HG02938 (cell line): ENCODE data around the gene MRGPRG.
"Not testable (repeated sequence)": the region's sequence is repeated elsewhere in the genome, so short reads cannot be mapped to it uniquely, and the experiment has no call there.

Source experiments
- ATAC-seq: cut with Tn5 transposase; IDR thresholded peaks from one replicate; pipeline ENCODE4 v1.9.1; 2021; ENCODE audit warnings: mild to moderate bottlenecking, moderate library complexity; ENCODE audit not compliant: unreplicated experiment

MRGPRG gene, protein sequence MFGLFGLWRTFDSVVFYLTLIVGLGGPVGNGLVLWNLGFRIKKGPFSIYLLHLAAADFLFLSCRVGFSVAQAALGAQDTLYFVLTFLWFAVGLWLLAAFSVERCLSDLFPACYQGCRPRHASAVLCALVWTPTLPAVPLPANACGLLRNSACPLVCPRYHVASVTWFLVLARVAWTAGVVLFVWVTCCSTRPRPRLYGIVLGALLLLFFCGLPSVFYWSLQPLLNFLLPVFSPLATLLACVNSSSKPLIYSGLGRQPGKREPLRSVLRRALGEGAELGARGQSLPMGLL

GRCh38 chr11:3218483-3219280 is at the start of gene MRGPRG:
TSS of gene MRGPRG (minus strand) at chr11:3218813. CDS start at chr11:3218813, 0 bp downstream.
- no peak for ATAC-seq

GRCh38 chr11:3262548-3262947 is 43.9 kb upstream of the MRGPRG start:
- ATAC-seq: not testable (repeated sequence)

DNA sequence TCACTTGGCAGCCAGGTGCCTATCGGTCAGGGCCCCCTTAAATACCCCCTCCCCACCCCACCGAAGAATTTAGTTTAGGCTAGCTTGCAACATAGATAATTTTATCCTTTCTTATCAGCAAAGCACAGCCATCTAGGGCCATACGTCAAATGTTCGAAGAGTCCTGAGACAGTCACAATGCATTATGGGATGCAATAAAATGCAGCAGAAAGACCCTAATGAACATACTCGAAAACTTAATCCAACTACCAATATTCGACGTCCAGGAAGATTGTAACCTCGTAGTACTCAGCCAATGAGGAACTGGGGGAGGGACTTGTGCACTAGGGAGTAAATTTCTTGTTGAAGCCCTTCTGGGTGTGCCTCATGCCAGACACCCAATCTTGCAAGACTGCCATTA is 43.2 kb upstream of the MRGPRG start:
- ATAC-seq: not testable (repeated sequence)

- not testable (repeated sequence) for ATAC-seq
These were observed 38.9 kb upstream of the MRGPRG start for GRCh38 chr11:3257509-3257908.

GRCh38 chr11:3255241-3255640 is 36.6 kb upstream of the MRGPRG start:
- ATAC-seq: not testable (repeated sequence)

- ATAC-seq: not testable (repeated sequence)
These were observed 36.2 kb upstream of the MRGPRG start for GRCh38 chr11:3254773-3255172.

DNA sequence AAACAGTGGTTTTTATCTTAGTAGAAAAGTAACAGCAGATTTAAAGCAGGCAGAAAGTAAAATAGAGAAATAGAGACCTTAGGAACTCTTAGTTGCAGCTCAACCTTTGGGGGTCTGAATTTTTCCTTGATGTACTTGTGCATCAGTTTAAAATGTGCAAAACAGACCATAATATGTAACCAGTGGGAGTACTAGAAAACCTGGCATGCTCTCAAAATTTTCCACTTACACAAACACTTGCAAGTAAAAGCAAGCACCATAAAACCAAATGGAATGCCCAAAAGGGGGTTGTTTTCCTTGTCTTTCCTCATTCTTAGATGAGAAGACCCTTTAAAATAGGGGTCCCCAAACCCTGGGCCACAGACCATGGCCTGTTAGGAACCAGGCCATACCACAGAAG is 26.5 kb upstream of the MRGPRG start:
- ATAC-seq: no peak

- no peak for ATAC-seq
These were observed 25.3 kb upstream of the MRGPRG start for GRCh38 chr11:3243880-3244279.

DNA sequence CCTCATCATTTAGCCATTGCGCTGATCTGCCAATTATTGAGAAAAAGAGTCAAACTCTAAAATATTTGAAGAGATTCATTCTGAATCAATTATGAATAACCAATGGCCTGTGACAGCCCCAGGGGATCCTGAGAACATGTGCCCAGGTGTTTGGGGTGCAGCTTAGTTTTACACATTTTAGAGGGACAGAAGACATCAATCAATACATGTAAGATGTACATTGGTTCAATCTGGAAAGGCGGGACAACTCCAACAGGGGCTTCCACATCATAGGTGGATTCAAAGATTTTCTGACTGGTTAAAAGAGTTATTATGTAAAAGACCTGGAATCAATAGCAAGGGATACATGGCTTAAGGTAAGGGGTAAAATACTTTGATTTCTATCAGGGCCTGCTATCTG is 18.5 kb upstream of the MRGPRG start:
- no peak for ATAC-seq

GRCh38 chr11:3234846-3235245 is 16.2 kb upstream of the MRGPRG start:
- ATAC-seq: no peak

DNA sequence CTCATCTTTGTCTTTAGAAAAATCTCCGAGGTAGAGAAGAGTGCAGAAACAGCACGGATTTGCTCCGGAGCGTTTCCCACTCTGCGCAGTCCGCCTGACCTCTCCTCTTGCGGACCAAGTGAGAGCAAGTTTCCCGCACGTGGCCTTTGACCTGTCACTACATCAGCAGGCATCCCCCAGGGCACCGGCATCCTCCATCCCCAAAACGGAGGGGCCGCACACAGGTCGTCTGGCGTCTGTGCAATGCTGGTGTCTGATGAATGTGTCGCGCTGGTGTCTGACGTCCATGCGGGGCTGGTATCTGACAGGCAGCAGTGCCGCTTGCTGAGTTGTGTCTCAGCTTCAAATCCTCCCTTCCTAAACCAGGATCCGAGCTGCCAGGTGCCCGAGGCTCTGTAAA is 14.3 kb upstream of the MRGPRG start:
- ATAC-seq: no peak

GRCh38 chr11:3231851-3232744 is 13.5 kb upstream of the MRGPRG start, which contains the start of gene MRGPRE:
TSS of gene MRGPRE (minus strand) at chr11:3232417. CDS start at chr11:3228799, 3,618 bp downstream.
- ATAC-seq: no peak

DNA sequence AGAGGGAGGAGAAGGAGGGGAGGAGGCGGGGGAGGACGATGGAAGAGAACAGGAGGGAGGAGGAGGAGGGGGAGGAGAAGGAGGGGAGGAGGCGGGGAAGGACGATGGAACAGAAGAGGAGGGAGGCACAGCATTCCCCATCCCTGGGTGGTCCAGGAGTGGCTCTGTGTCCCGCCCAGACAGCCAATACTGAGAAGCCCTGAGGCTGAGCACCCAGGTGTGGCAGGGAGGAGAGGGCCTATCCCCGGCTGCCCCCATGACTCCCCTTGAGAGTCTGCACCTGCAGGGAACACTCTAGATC is 12.9 kb upstream of the MRGPRG start:
- ATAC-seq: no peak

DNA sequence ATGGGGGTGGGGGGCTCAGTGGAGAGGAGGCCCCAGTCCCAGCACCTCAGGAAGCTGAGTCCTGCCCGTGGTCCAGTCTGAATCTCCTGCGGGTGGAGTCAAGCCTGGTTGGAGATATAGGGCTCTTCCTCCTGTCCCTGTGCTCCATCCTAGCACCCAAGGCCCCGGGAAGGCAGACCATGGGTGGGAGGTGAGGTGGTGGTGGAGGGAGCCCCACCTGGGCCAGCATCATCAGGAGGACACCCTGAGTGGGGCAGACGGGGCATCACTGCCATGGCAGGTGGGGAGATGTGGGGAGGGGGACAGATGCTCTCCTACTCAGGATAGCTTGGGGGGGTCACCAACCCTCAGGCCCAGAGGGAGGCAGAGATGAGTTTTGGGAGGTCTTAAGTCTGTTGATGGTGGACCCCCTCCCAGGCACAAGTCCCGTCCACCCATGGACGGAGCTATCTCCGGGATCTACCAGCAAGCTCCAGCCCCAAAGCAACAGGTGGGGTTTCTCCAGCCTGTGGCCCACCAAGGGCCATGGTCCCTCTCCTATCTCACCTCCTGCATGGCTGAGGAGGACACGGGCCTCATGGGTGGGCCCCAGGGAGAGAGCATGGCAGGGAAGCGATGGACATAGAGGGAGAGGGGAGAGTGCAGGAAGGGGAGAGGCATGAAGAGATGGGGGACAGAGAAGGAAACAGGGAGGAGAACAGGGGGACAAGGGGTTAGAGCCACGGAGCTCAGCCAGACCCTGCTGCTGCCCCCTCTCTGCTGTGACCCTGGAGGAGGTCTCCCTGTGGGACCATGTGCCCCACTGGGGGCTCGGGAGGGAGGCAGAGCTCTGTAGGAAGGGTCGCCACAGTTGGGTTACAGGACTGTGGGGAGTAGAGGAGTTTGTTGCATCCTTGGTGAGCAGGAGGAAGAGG is 12.3 kb upstream of the MRGPRG start:
- no peak for ATAC-seq

GRCh38 chr11:3229673-3230630 is 11.3 kb upstream of the MRGPRG start:
- ATAC-seq: no peak

GRCh38 chr11:3228445-3228829 is 9.8 kb upstream of the MRGPRG start:
- no peak for ATAC-seq

DNA sequence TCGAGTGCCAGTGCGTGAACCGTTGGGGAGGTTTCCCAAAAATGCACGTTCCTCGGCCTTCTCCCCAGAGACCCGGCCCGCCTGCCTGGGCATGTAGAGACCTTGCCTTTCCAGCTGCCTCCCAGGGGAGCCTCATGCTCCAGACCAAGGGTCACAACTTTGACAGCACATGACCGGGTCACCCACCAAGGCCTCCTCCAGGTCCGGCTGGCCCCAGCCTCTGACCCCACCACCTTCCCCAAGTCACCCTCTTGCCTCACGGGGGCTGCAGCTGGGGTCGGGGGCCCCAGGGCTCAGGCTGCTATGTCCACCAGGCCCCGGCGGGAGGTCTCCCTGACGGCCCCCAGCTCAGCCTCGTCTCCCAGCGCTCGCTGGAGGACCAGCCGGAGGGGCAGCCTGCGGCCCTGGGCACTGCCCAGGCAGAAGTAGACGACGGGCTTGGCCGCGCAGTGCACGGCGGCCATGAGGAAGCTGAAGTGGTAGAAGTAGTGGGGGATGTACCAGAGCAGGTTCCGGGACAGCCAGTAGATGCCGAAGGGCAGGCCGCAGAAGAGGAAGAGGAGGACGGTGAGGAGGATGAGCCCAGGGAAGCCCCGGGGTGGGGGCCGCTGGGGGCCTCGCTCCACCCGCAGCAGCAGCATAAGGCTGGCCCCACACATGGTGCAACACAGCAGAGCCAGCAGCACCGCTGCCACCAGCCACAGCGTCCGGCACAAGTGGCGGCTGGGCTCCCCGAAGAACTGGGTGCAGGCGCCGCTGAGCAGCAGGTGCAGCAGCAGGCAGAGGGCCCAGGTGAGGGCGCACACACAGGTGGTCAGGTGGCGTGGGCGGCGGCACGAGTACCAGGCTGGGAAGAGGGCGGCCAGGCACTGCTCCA is 9.2 kb upstream of the MRGPRG start:
- ATAC-seq: no peak

GRCh38 chr11:3226846-3227567 is 8.4 kb upstream of the MRGPRG start:
- no peak for ATAC-seq
